OCI-LY1 (cell line): ENCODE results near the gene CBFA2T2.

ENCODE experiments used
- CTCF ChIP-seq: fragments of 200-600 bp; sonication (generic), shearing (Covaris generic); IDR thresholded peaks from 2 replicates; pipeline ENCODE4 v1.5.1; 2017; ENCODE audit warnings: mild to moderate bottlenecking, antibody characterized with exemption, low read length, moderate library complexity, mixed read lengths
- EZH2 ChIP-seq: fragments of 200-600 bp; sonication (generic), shearing (Covaris generic); IDR thresholded peaks from 2 replicates; pipeline ENCODE4 v1.8.0; 2017; ENCODE audit warnings: borderline replicate concordance, mixed run types, mild to moderate bottlenecking, antibody characterized with exemption, low read length, moderate library complexity, mixed read lengths

DNA sequence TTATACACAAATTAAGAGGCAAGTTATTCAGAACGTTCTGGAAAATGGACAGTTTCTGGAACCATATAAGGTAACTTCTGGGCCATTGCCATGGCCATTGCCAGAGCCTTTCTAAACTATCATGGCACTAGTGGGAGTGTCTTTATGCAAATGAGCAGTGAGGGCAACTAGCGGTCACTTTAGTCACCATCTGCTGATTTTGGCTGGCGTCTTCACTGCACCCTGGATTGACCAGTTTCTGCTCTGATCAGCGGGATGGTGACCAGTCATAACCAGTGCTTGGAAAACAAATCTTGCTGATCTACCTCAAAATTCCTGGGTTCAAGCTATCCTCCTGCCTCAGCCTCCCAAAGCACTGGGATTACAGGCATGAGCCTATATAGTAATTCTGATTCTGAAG lies 39.0 kb upstream of the CBFA2T2 start:
- no peak for TF ChIP-seq CTCF
- TF ChIP-seq EZH2, result no peak
